HCT116 (cell line): ENCODE data around the gene PPFIA2. TPM values are rescaled to one million over a fixed set of nuclear protein-coding genes. Genes with fewer than 3 reads are reported as not detected.

Experiments used
- ATAC-seq: fragments of 200-7000 bp; cut with Tn5 transposase; 2 replicates; pipeline ENCODE4 v1.9.1; 2020; ENCODE audit warnings: mild to moderate bottlenecking, moderate library complexity
- BruUV-seq: library from RNA; stranded (reverse); fragments of 400-500 nt; replicated peaks from 2 replicates; lab custom pipeline; 2021; lab: Mats Ljungman, UMichigan
- CTCF ChIA-PET: fragments of 300-600 bp; sonication (Branson Sonifier 250); formaldehyde crosslinking; loops from one replicate; lab custom pipeline; 2021; ENCODE audit warnings: antibody characterized with exemption; lab: Charles Lee
- POLR2A ChIA-PET: fragments of 300-600, 350-600 bp; sonication (Branson Sonifier 250); formaldehyde crosslinking; loops from one replicate; lab custom pipeline; 2021; ENCODE audit warnings: antibody characterized with exemption; lab: Charles Lee
- RAD21 ChIA-PET, 2 experiments: fragments of 300-600 bp; sonication (Branson Sonifier 250); formaldehyde crosslinking; loops; one replicate each; lab custom pipeline; 2023; ENCODE audit warnings: low total read pairs in 2 of 2; ENCODE audit not compliant: uncharacterized antibody in 2 of 2, unreplicated experiment in 2 of 2, low non-redundant PET in 1 of 2; lab: Charles Lee
- DNase-seq: peaks from one replicate; pipeline ENCODE4 v3.0.0-alpha.2; 2010; ENCODE audit warnings: low read depth, low spot score
- H2AFZ ChIP-seq: fragments of 200-600 bp; shearing (Covaris generic), sonication (generic); 2 replicates; pipeline ENCODE4 v1.6.1; 2017; ENCODE audit warnings: low read depth, mixed run types, mixed read lengths, antibody characterized with exemption, low read length; ENCODE audit not compliant: poor library complexity, severe bottlenecking
- H3K27ac ChIP-seq: 2 replicates; pipeline ENCODE4 v1.5.1; 2012; ENCODE audit warnings: low read depth, low read length
- H3K27me3 ChIP-seq: fragments of 200-600 bp; sonication (generic); 2 replicates; pipeline ENCODE4 v1.6.1; 2016; ENCODE audit warnings: mixed run types, low read length, mixed read lengths; ENCODE audit not compliant: insufficient read depth
- H3K36me3 ChIP-seq, 2 experiments: fragments of 200-500 bp in 1 of 2; fragments of 200-600 bp in 1 of 2; sonication (Bioruptor generic) in 1 of 2; sonication (generic) in 1 of 2; 2 replicates each; pipeline versions ENCODE4 v1.5.1 to v1.6.1; 2014 to 2016; ENCODE audit warnings: low read length in 2 of 2, inconsistent platforms in 1 of 2, mixed read lengths in 1 of 2, mixed run types in 1 of 2; ENCODE audit not compliant: insufficient read depth in 2 of 2, control insufficient read depth in 1 of 2
- H3K4me1 ChIP-seq, 2 experiments: fragments of 200-600 bp in 1 of 2; sonication (generic) in 1 of 2; 2 replicates each; pipeline versions ENCODE4 v1.5.1 to v1.6.1; 2012 to 2017; ENCODE audit warnings: low read length in 2 of 2, inconsistent platforms in 1 of 2, mild to moderate bottlenecking in 1 of 2, mixed read lengths in 1 of 2, mixed run types in 1 of 2, moderate library complexity in 1 of 2; ENCODE audit not compliant: insufficient read depth in 2 of 2, control insufficient read depth in 1 of 2
- H3K4me2 ChIP-seq: fragments of 200-600 bp; sonication (generic); 2 replicates; pipeline ENCODE4 v1.6.1; 2017; ENCODE audit warnings: mixed run types, low read length, mixed read lengths
- H3K4me3 ChIP-seq, 2 experiments: fragments of 200-600 bp in 1 of 2; sonication (generic) in 1 of 2; replicated peaks in 1 of 2; 2 replicates each; pipeline ENCODE4 v1.5.1; 2011 to 2016; ENCODE audit warnings: low read length in 2 of 2, control low read depth in 1 of 2, low read depth in 1 of 2, mild to moderate bottlenecking in 1 of 2, mixed read lengths in 1 of 2, mixed run types in 1 of 2
- H3K79me2 ChIP-seq: fragments of 200-600 bp; sonication (generic); 2 replicates; pipeline ENCODE4 v1.6.1; 2017; ENCODE audit warnings: mild to moderate bottlenecking, mixed run types, low read length, moderate library complexity, mixed read lengths; ENCODE audit not compliant: insufficient read depth
- H3K9ac ChIP-seq: fragments of 200-600 bp; sonication (generic); 2 replicates; pipeline ENCODE4 v1.6.1; 2016; ENCODE audit warnings: low read length, mixed read lengths
- H3K9me2 ChIP-seq: fragments of 200-600 bp; sonication (generic), shearing (Covaris generic); 2 replicates; pipeline ENCODE4 v1.6.1; 2017; ENCODE audit warnings: mixed run types, mild to moderate bottlenecking, moderate library complexity; ENCODE audit not compliant: insufficient read depth
- H3K9me3 ChIP-seq, 2 experiments: fragments of 200-500 bp in 1 of 2; fragments of 200-600 bp in 1 of 2; sonication (Bioruptor generic) in 1 of 2; sonication (generic) in 1 of 2; 2 replicates each; pipeline ENCODE4 v1.6.1; 2014 to 2017; ENCODE audit warnings: low read length in 2 of 2, mixed read lengths in 2 of 2, inconsistent platforms in 1 of 2, low read depth in 1 of 2, mild to moderate bottlenecking in 1 of 2, mixed run types in 1 of 2, moderate library complexity in 1 of 2; ENCODE audit not compliant: control insufficient read depth in 1 of 2, insufficient read depth in 1 of 2
- H4K20me1 ChIP-seq: fragments of 200-600 bp; sonication (generic), shearing (Covaris generic); 2 replicates; pipeline ENCODE4 v1.6.1; 2017; ENCODE audit warnings: mixed run types, mild to moderate bottlenecking, moderate library complexity; ENCODE audit not compliant: insufficient read depth
- CBX3 ChIP-seq: IDR thresholded peaks from 2 replicates; pipeline ENCODE4 v1.6.1; 2012; ENCODE audit warnings: low read depth
- CTCF ChIP-seq, 3 experiments: fragments of 200-600 bp in 1 of 3; sonication (generic) in 1 of 3; IDR thresholded peaks in 2 of 3; conservative IDR thresholded peaks in 1 of 3; 2 replicates each; pipeline ENCODE4 v1.5.1; 2012 to 2017; ENCODE audit warnings: low read depth in 2 of 3, low read length in 2 of 3, antibody characterized with exemption in 1 of 3, borderline replicate concordance in 1 of 3, control low read depth in 1 of 3, mild to moderate bottlenecking in 1 of 3, mixed read lengths in 1 of 3, mixed run types in 1 of 3, moderate library complexity in 1 of 3; ENCODE audit not compliant: insufficient read depth in 1 of 3
- EGR1 ChIP-seq: IDR thresholded peaks from 2 replicates; pipeline ENCODE4 v1.6.1; 2012; ENCODE audit warnings: low read depth
- EZH2 ChIP-seq: fragments of 200-600 bp; sonication (generic); IDR thresholded peaks from 2 replicates; pipeline ENCODE4 v1.6.1; 2017; ENCODE audit warnings: antibody characterized with exemption, mixed run types
- FOSL1 ChIP-seq: IDR thresholded peaks from 2 replicates; pipeline ENCODE4 v1.6.1; 2012; ENCODE audit warnings: low read depth
- JUND ChIP-seq: IDR thresholded peaks from 2 replicates; pipeline ENCODE4 v1.6.1; 2012
- POLR2A ChIP-seq: IDR thresholded peaks from 2 replicates; pipeline ENCODE4 v1.7.0; 2011; ENCODE audit warnings: borderline replicate concordance; ENCODE audit not compliant: insufficient read depth, insufficient read length; ENCODE audit errors: extremely low read depth
- RAD21 ChIP-seq: IDR thresholded peaks from 2 replicates; pipeline ENCODE4 v1.6.1; 2012; ENCODE audit warnings: low read depth, mild to moderate bottlenecking
- REST ChIP-seq: IDR thresholded peaks from 2 replicates; pipeline ENCODE4 v1.6.1; 2012; ENCODE audit warnings: low read depth
- SIN3A ChIP-seq: IDR thresholded peaks from 2 replicates; pipeline ENCODE4 v1.6.1; 2012; ENCODE audit warnings: low read depth
- SP1 ChIP-seq: IDR thresholded peaks from 2 replicates; pipeline ENCODE4 v1.6.1; 2012; ENCODE audit warnings: low read depth
- TCF7L2 ChIP-seq: IDR thresholded peaks from 2 replicates; pipeline ENCODE4 v1.7.0; 2011; ENCODE audit warnings: borderline replicate concordance, inconsistent platforms; ENCODE audit not compliant: insufficient read depth, insufficient read length; ENCODE audit errors: extremely low read depth
- ZBTB33 ChIP-seq: IDR thresholded peaks from 2 replicates; pipeline ENCODE4 v1.6.1; 2011; ENCODE audit warnings: mild to moderate bottlenecking, low read length, moderate library complexity; ENCODE audit not compliant: insufficient replicate concordance; ENCODE audit errors: extremely low read depth
- ZFX ChIP-seq: fragments of 450-650 bp; IDR thresholded peaks from 2 replicates; pipeline ENCODE4 v1.6.1; 2017
- intact Hi-C: fragments of 100-400 bp; cut with micrococcal nuclease; formaldehyde crosslinking; loops from 2 replicates; pipeline ENCODE4 v1.10.0; 2022
- total RNA-seq: library from RNA; stranded (reverse); gene quantifications from one replicate; pipeline ENCODE4 v1.2.1, GENCODE V29; 2021; ENCODE audit not compliant: unreplicated experiment

The PPFIA2 gene
- total RNA-seq, 1 experiment from 2014 or later = not detected

- TF ChIP-seq CBX3 = no peak
- no peak for TF ChIP-seq ZFX
Observed at GRCh38 chr12:81377771-81378170, 381.4 kb downstream of the PPFIA2 start (continued).

- RAD21 ChIA-PET = no interaction called here
- no peaks in the 10 kb centered on the region for H4K20me1 ChIP-seq
- no peak overlapping the region for H3K4me3 ChIP-seq
- no peaks in the 10 kb centered on the region for H3K4me1 ChIP-seq
- H3K9me3 ChIP-seq = no peaks in the 10 kb centered on the region
- H3K79me2 ChIP-seq = no peaks in the 10 kb centered on the region
- POLR2A ChIA-PET = no interaction called here
- TF ChIP-seq ZFX (no peak), SP1 (no peak), CTCF (IDR thresholded peaks at IDR 0.05 in 2 of 3, conservative IDR thresholded peaks at IDR 0.05 in 1 of 3; ENCODE audit: borderline replicate concordance in 1 of 3, insufficient read depth in 1 of 3, low read depth in 2 of 3, low read length in 2 of 3) (no peak), EZH2 (no peak), SIN3A (no peak), POLR2A (no peak), ZBTB33 (no peak), FOSL1 (no peak), RAD21 (no peak), EGR1 (no peak), TCF7L2 (no peak), REST (no peak), JUND (no peak)
- TF ChIP-seq, all 23 proteins: peak for 0
- intact Hi-C loops = no loop called here
- Histone ChIP-seq H3K4me2 (no peak overlapping the region), H3K9me2 (no peaks in the 10 kb centered on the region), H3K36me3 (no peaks in the 10 kb centered on the region), H3K9ac (no peak overlapping the region), H2AFZ (no peak overlapping the region), H3K27me3 (no peaks in the 10 kb centered on the region), H3K27ac (no peak overlapping the region)
- no TSS peak for BruUV-seq
- DNase-seq (no peak), ATAC-seq (no peak)
- CTCF ChIA-PET = no interaction called here
Observed at GRCh38 chr12:81375969-81376368, 383.2 kb downstream of the PPFIA2 start.
